NCI-H345 treated with DMSO at 0.1 percent for 48 hours (cell line): ENCODE measurements around the gene C3orf52.

ENCODE experiments used
- DNase-seq: peaks from one replicate; lab custom pipeline; 2025; ENCODE audit not compliant: unreplicated experiment; lab: John Stamatoyannopoulos, UW

Gene C3orf52

GRCh38 chr3:112134335-112135124, 48.3 kb downstream of the C3orf52 start:
- no peak for DNase-seq

- no peak for DNase-seq
Observed at GRCh38 chr3:112136046-112136445, 49.9 kb downstream of the C3orf52 start.

GRCh38 chr3:112136959-112137693, 50.9 kb downstream of the C3orf52 start:
- no peak for DNase-seq

GRCh38 chr3:112137781-112138180, 51.6 kb downstream of the C3orf52 start:
- DNase-seq, result no peak

- DNase-seq, result no peak
Observed at GRCh38 chr3:112138219-112138969, 52.2 kb downstream of the C3orf52 start.

- no peak for DNase-seq
Observed at GRCh38 chr3:112140584-112140983, 54.4 kb downstream of the C3orf52 start.

- no peak for DNase-seq
Observed at GRCh38 chr3:112141293-112141692, 55.1 kb downstream of the C3orf52 start.

GRCh38 chr3:112143251-112143650, 57.1 kb downstream of the C3orf52 start:
- no peak for DNase-seq

- no peak for DNase-seq
Observed at GRCh38 chr3:112143689-112144088, 57.5 kb downstream of the C3orf52 start.

GRCh38 chr3:112149136-112149535, 62.9 kb downstream of the C3orf52 start:
- DNase-seq, result no peak

- no peak for DNase-seq
Observed at GRCh38 chr3:112167758-112168157, 81.6 kb downstream of the C3orf52 start.
